Mesothelial cell of epicardium (in vitro differentiated cells): Measurements from ENCODE around the gene MTUS2. TPM values are rescaled to one million over a fixed set of nuclear protein-coding genes. Genes with fewer than 3 reads are reported as not detected.

Experiments
- DNase-seq, 2 experiments: peaks; one replicate each; pipeline ENCODE4 v3.0.0; 2021; ENCODE audit warnings: low spot score in 2 of 2; ENCODE audit not compliant: unreplicated experiment in 2 of 2
- H3K27ac Mint-ChIP-seq: 2 replicates; pipeline ENCODE4 v1.8.0; 2021; ENCODE audit warnings: mixed read lengths
- H3K27me3 Mint-ChIP-seq: 2 replicates; pipeline ENCODE4 v1.8.0; 2021; ENCODE audit warnings: low read depth, mixed read lengths
- H3K36me3 Mint-ChIP-seq: 2 replicates; pipeline ENCODE4 v1.8.0; 2021; ENCODE audit warnings: mixed read lengths
- H3K4me1 Mint-ChIP-seq: 2 replicates; pipeline ENCODE4 v1.8.0; 2021; ENCODE audit warnings: mixed read lengths
- H3K4me3 Mint-ChIP-seq: 2 replicates; pipeline ENCODE4 v1.8.0; 2021; ENCODE audit warnings: mild to moderate bottlenecking, moderate library complexity, mixed read lengths
- H3K9me3 Mint-ChIP-seq: 2 replicates; pipeline ENCODE4 v1.8.0; 2021; ENCODE audit warnings: mixed read lengths
- CTCF ChIP-seq: fragments of 200-600 bp; sonication (generic); IDR thresholded peaks from one replicate; pipeline ENCODE4 v1.5.0; 2021; ENCODE audit warnings: antibody characterized with exemption; ENCODE audit not compliant: unreplicated experiment
- total RNA-seq: library from RNA; stranded (reverse); gene quantifications from 3 replicates; pipeline ENCODE4 v1.2.1, GENCODE V29; 2021

The MTUS2 gene
- total RNA-seq, 1 donor from 2014 or later = 1.4 TPM

- no peak for DNase-seq
- no peak overlapping the region for H3K4me3 Mint-ChIP-seq
- peaks cover 10% of the 10 kb centered on the region for H3K4me1 Mint-ChIP-seq
- no peaks in the 10 kb centered on the region for H3K9me3 Mint-ChIP-seq
- no peaks in the 10 kb centered on the region for H3K27me3 Mint-ChIP-seq
- H3K36me3 Mint-ChIP-seq = no peaks in the 10 kb centered on the region
- H3K27ac Mint-ChIP-seq = no peak overlapping the region
- TF ChIP-seq CTCF = no peak
These were observed 720.7 kb downstream of the MTUS2 start for GRCh38 chr13:29540799-29541198.

- Mint-ChIP-seq H3K4me1 (peaks cover 10% of the 10 kb centered on the region), H3K27me3 (no peaks in the 10 kb centered on the region), H3K4me3 (no peak overlapping the region), H3K27ac (no peak overlapping the region), H3K9me3 (no peaks in the 10 kb centered on the region), H3K36me3 (no peaks in the 10 kb centered on the region)
- DNase-seq = no peak
- no peak for TF ChIP-seq CTCF
These were observed 721.3 kb downstream of the MTUS2 start for GRCh38 chr13:29541400-29541799.

GRCh38 chr13:29542381-29542780, 722.2 kb downstream of the MTUS2 start:
- peaks cover 14% of the 10 kb centered on the region for H3K4me1 Mint-ChIP-seq
- H3K27ac Mint-ChIP-seq = no peak overlapping the region
- no peak for DNase-seq
- H3K36me3 Mint-ChIP-seq = no peaks in the 10 kb centered on the region
- H3K27me3 Mint-ChIP-seq = no peaks in the 10 kb centered on the region
- H3K9me3 Mint-ChIP-seq = no peaks in the 10 kb centered on the region
- TF ChIP-seq CTCF = no peak
- H3K4me3 Mint-ChIP-seq = no peak overlapping the region

- no peak overlapping the region for H3K27ac Mint-ChIP-seq
- DNase-seq = no peak
These were observed 723.4 kb downstream of the MTUS2 start for GRCh38 chr13:29543230-29544215.

GRCh38 chr13:29545988-29546387, 725.8 kb downstream of the MTUS2 start:
- Mint-ChIP-seq H3K9me3 (no peaks in the 10 kb centered on the region), H3K27ac (no peak overlapping the region), H3K36me3 (peaks cover 13% of the 10 kb centered on the region), H3K4me3 (no peak overlapping the region), H3K27me3 (no peaks in the 10 kb centered on the region), H3K4me1 (peaks cover 4% of the 10 kb centered on the region)
- DNase-seq = no peak
- TF ChIP-seq CTCF = no peak

More at GRCh38 chr13:29543230-29544215, 723.4 kb downstream of the MTUS2 start:
- H3K27me3 Mint-ChIP-seq = no peaks in the 10 kb centered on the region
- H3K9me3 Mint-ChIP-seq = no peaks in the 10 kb centered on the region
- H3K36me3 Mint-ChIP-seq = no peaks in the 10 kb centered on the region
- peaks cover 9% of the 10 kb centered on the region for H3K4me1 Mint-ChIP-seq
- no peak for TF ChIP-seq CTCF
- H3K4me3 Mint-ChIP-seq = no peak overlapping the region
